Calu3 (cell line): Measurements from ENCODE around the gene NUP214. TPM values are rescaled to one million over a fixed set of nuclear protein-coding genes. Genes with fewer than 3 reads are reported as not detected.

Experiments used
- BruUV-seq: library from RNA; stranded (reverse); fragments of 400-500 nt; replicated peaks from 2 replicates; lab custom pipeline; 2021; lab: Mats Ljungman, UMichigan
- CTCF ChIA-PET: fragments of 300-600 bp; sonication (Branson Sonifier 250); formaldehyde crosslinking; loops from one replicate; lab custom pipeline; 2022; ENCODE audit warnings: antibody characterized with exemption; lab: Charles Lee
- DNase-seq: peaks from one replicate; pipeline ENCODE4 v3.0.0; 2022
- H3K27ac Mint-ChIP-seq: one replicate; pipeline ENCODE4 v1.8.0; 2022; ENCODE audit warnings: mixed read lengths; ENCODE audit not compliant: unreplicated experiment
- H3K27me3 Mint-ChIP-seq: one replicate; pipeline ENCODE4 v1.8.0; 2022; ENCODE audit warnings: mixed read lengths; ENCODE audit not compliant: unreplicated experiment
- H3K36me3 Mint-ChIP-seq: one replicate; pipeline ENCODE4 v1.8.0; 2022; ENCODE audit warnings: mild to moderate bottlenecking, moderate library complexity, mixed read lengths; ENCODE audit not compliant: insufficient read depth, unreplicated experiment
- H3K4me1 Mint-ChIP-seq: one replicate; pipeline ENCODE4 v1.8.0; 2022; ENCODE audit warnings: mild to moderate bottlenecking, low read depth, mixed read lengths; ENCODE audit not compliant: unreplicated experiment
- H3K4me3 Mint-ChIP-seq: one replicate; pipeline ENCODE4 v1.8.0; 2022; ENCODE audit warnings: mild to moderate bottlenecking, low read depth, moderate library complexity, mixed read lengths; ENCODE audit not compliant: unreplicated experiment
- H3K9me3 Mint-ChIP-seq: one replicate; pipeline ENCODE4 v1.8.0; 2022; ENCODE audit warnings: low read depth, mixed read lengths; ENCODE audit not compliant: unreplicated experiment
- intact Hi-C: fragments of 100-400 bp; cut with micrococcal nuclease; formaldehyde crosslinking; loops from one replicate; pipeline ENCODE4 v1.10.0; 2022; ENCODE audit not compliant: unreplicated experiment
- total RNA-seq: library from RNA; stranded (reverse); gene quantifications from 2 replicates; pipeline ENCODE4 v1.2.3, GENCODE V29; 2022
- TF ChIP-seq, protein P1 (sequence below): fragments of 200-600 bp; IDR thresholded peaks from one replicate; pipeline ENCODE4 v1.8.0; 2022; ENCODE audit warnings: antibody characterized with exemption; ENCODE audit not compliant: unreplicated experiment

Gene NUP214
- total RNA-seq, 1 experiment from 2014 or later: 50.0 TPM

DNA sequence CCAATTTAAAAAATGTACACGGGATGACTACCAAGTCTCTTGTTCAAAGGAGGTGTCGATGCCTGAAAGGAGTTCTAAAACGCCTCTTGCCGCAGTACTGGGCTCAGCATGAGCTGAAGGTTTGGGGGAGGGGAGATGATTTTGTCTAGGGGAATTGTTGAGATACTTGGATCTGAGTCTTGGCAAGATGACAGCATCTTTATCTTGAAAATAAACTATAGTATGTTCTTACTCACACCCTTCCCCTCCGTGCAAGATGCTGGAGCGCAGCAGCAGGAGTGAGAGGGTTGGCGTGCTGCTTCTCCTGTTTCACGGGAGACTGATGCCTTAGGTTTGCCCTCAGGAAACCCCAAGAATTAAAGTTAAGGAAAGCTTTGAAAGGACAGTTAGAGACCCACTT, 103.6 kb downstream of the NUP214 start:
- intact Hi-C loops: no loop called here
- Mint-ChIP-seq H3K27me3 (no peaks in the 10 kb centered on the region), H3K9me3 (no peaks in the 10 kb centered on the region), H3K4me3 (no peak overlapping the region), H3K27ac (no peak overlapping the region), H3K36me3 (peaks cover 11% of the 10 kb centered on the region), H3K4me1 (no peaks in the 10 kb centered on the region)
- TF ChIP-seq, protein P1, sequence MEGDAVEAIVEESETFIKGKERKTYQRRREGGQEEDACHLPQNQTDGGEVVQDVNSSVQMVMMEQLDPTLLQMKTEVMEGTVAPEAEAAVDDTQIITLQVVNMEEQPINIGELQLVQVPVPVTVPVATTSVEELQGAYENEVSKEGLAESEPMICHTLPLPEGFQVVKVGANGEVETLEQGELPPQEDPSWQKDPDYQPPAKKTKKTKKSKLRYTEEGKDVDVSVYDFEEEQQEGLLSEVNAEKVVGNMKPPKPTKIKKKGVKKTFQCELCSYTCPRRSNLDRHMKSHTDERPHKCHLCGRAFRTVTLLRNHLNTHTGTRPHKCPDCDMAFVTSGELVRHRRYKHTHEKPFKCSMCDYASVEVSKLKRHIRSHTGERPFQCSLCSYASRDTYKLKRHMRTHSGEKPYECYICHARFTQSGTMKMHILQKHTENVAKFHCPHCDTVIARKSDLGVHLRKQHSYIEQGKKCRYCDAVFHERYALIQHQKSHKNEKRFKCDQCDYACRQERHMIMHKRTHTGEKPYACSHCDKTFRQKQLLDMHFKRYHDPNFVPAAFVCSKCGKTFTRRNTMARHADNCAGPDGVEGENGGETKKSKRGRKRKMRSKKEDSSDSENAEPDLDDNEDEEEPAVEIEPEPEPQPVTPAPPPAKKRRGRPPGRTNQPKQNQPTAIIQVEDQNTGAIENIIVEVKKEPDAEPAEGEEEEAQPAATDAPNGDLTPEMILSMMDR: no peak
- CTCF ChIA-PET: no interaction called here
- BruUV-seq: no TSS peak
- no peak for DNase-seq

DNA sequence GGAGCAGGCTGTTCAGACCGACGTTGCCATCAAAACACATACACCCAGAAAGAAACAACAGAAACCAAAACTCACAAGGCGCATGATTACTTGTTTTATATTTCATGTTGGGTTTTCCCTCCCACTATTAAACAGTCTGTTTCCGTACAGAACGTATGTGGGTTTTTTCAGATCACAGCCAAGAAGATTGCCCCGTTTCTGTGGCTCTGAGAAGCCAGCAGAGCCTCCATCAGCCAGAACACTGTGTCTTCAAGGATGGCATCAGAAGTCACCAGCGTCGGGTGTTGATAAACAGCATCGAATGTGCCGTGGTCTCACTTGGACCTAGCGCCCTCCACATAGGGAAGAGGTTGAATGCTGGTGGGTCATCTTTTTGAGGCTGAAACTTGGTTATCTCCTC, 108.2 kb downstream of the NUP214 start:
- H3K36me3 Mint-ChIP-seq: peaks cover 11% of the 10 kb centered on the region

DNA sequence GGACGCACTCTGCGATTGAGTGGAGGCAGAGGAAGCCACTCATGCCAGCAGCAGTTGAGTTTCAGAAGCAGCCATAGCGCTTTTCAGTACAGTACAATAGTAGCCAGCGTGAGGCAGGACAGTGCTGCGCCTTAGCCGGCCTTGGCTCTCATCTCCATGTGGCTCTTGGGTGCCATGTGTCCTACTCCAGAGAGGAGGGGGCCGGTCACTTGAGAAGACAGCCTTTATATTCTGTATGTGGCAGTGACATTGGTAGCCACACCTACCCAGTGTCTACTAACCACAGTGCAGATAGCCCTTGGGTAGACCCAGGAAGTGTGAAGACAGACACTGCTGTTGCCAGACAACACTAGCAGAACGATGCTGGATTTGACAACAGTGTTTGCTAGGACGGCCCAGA, 108.6 kb downstream of the NUP214 start:
- intact Hi-C loops: no loop called here
- Mint-ChIP-seq H3K4me3 (no peak overlapping the region), H3K27ac (no peak overlapping the region), H3K4me1 (no peaks in the 10 kb centered on the region), H3K36me3 (peaks cover 11% of the 10 kb centered on the region), H3K27me3 (no peaks in the 10 kb centered on the region), H3K9me3 (no peaks in the 10 kb centered on the region)
- TF ChIP-seq, protein P1: no peak
- no peak for DNase-seq
- CTCF ChIA-PET: no interaction called here
- no TSS peak for BruUV-seq

More for the DNA sequence above, 108.2 kb downstream of the NUP214 start:
- CTCF ChIA-PET: interaction anchor here (0.5 kb wide), 1 partner anchor 115 kb away, joined by 5 read pairs; no protein-coding TSS in a partner anchor
- TF ChIP-seq, protein P1: no peak
- Mint-ChIP-seq H3K27ac (no peak overlapping the region), H3K27me3 (no peaks in the 10 kb centered on the region), H3K4me3 (no peak overlapping the region), H3K4me1 (no peaks in the 10 kb centered on the region), H3K9me3 (no peaks in the 10 kb centered on the region)
- BruUV-seq: no TSS peak
- DNase-seq: no peak
- intact Hi-C loops: no loop called here

- CTCF ChIA-PET: no interaction called here
- H3K27ac Mint-ChIP-seq: no peak overlapping the region
- intact Hi-C loops: no loop called here
These were observed 109.6 kb downstream of the NUP214 start for GRCh38 chr9:131234799-131235479.

More at GRCh38 chr9:131234799-131235479, 109.6 kb downstream of the NUP214 start:
- TF ChIP-seq, protein P1: no peak
- BruUV-seq: no TSS peak
- peaks cover 11% of the 10 kb centered on the region for H3K36me3 Mint-ChIP-seq
- no peaks in the 10 kb centered on the region for H3K27me3 Mint-ChIP-seq
- H3K4me1 Mint-ChIP-seq: no peaks in the 10 kb centered on the region
- H3K4me3 Mint-ChIP-seq: no peak overlapping the region
- H3K9me3 Mint-ChIP-seq: no peaks in the 10 kb centered on the region
- DNase-seq: no peak
